NOMO-1 (cell line): ENCODE measurements around the gene OR10G7.
"Not testable (repeated sequence)": the region's sequence is repeated elsewhere in the genome, so short reads cannot be mapped to it uniquely, and the experiment has no call there.

Experiments
- DNase-seq, 2 experiments: peaks; one replicate each; lab custom pipeline; 2025; ENCODE audit not compliant: unreplicated experiment in 2 of 2; lab: John Stamatoyannopoulos, UW

The OR10G7 gene

DNA sequence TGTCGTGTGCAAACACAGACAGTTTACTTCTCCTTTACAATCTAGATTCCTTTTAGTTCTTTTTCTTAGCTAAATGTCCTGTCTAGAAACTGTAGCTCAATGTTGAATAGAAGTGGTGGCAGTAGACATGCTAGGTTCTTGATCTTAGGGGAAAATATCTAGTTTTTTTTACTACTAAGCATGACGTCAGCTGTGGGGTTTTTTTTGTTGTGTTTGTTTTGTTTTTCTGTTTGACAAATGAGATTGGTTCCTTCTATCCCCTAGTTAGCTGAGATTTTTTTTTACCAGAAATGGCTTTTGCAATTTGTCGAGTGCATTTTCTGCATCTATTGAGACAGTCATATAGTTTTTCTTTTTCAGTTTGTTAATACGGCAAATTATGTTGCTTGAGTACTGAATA is 2.3 kb upstream of the OR10G7 start:
- DNase-seq = no peak

DNA sequence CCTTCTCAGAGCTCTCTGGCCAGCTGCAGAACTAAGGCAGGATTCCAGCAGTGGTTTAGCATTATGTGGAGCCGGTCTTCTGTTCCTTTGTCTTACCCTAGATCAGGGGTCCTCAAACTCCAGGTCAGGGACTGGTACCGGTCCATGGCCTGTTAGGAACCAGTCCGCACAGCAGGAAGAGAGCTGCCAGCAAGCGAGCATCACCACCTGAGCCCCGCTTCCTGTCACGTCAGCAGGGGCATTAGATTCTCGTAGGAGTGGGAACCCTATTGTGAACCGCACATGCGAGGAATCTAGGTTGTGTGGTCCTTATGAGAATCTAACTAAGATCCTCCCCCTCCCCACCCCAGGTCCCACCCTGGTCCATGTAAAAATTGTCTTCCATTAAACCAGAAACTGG is 1.6 kb downstream of the OR10G7 start:
- DNase-seq = no peak

DNA sequence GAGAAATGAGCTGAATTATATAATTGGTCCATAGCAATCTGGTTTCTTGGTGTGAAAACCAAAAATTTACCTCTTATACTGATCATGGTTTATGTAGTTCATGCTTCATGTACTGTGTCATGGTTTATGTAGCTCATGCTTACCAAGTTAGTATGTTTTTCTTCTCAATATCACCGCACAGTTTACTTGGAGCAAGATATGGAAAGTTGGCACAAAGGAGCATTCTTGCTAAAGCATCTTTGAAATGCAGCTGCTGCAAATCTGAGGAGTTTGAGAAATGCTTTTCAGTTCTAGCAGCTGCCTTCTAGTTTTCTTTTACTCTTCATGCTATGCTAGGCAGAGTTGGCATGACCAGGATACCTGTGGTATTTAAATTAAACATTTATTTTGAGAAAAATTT is 4.5 kb downstream of the OR10G7 start:
- DNase-seq = no peak

DNA sequence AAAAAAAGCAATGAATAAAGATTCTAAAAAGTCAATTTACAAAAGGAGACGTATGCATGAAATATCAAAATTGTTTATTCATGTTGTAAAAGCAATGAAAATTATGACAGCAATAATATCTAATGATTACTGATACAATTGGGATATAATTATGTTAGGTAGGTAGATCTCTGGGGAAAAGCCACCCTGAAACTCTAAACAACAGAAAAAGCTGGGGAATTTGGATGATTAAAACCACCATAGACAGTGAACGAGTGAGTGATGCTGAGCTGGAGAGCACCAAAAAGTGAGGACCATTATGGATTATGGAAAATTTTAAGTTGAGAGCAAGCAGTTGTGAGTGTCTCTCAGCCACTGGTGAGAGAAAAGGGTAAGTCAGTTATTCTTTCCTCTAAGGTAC is 14.6 kb downstream of the OR10G7 start, which contains the start of gene OR10G8:
TSS of gene OR10G8 (plus strand) at position 301 of the 400 bp plus-strand sequence. CDS start 2,825 bp downstream, outside the sequence.
- DNase-seq = no peak

DNA sequence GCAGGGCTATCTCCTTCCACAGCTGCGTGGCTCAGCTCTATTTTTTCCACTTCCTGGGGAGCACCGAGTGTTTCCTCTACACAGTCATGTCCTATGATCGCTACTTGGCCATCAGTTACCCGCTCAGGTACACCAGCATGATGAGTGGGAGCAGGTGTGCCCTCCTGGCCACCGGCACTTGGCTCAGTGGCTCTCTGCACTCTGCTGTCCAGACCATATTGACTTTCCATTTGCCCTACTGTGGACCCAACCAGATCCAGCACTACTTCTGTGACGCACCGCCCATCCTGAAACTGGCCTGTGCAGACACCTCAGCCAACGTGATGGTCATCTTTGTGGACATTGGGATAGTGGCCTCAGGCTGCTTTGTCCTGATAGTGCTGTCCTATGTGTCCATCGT is 25.3 kb downstream of the OR10G7 start:
- DNase-seq = not testable (repeated sequence)

DNA sequence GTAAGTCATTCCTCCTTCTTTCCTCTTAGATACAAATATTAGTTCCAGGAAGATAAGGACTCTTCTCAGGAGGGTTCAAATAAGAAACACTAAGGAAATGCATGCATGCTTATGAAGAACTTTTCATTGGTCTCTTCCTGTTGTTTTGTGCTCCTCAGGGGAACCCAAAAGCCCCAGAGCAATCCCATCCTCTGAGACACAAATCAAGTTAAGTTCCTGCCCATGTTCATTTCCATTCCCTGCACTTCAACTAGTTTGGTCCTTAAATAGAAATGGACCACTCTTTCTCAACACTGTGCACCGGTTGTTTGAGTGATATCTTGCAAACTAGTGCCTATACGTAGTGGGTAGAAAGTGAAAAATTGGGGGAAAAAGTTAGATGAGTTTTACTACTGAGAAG is 28.4 kb downstream of the OR10G7 start, which contains the start of gene OR10G4:
TSS of gene OR10G4 (plus strand) at position 301 of the 400 bp plus-strand sequence. CDS start 2,578 bp downstream, outside the sequence.
- DNase-seq = no peak

DNA sequence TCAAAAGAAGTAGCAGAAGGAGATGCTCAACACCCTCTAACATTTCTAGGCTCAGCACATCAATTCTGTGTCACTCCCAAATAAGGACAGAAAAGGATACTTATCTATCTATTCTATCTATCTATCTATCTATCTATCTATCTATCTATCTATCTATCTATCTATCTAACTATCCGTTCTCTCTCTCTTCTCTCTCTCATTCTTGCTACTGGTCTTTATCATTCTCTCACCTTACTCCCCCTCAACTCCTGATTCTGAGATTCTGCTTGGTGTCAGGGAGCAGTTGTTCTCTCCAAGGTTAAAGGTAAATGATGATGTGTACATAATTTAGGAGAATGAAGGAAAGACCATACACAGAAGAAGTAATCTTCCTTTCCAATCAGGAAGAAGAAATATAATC is 46.0 kb downstream of the OR10G7 start, which contains the start of gene OR10G6:
TSS of gene OR10G6 (minus strand) at position 43 of the 400 bp plus-strand sequence. CDS start at position 43, 0 bp downstream.
- DNase-seq = no peak
